Measurements from ENCODE around the gene SPEG. TPM values are rescaled to one million over a fixed set of nuclear protein-coding genes. Genes with fewer than 3 reads are reported as not detected.

The SPEG gene
- total RNA-seq, 1 donor from 2014 or later = 6.5 TPM

DNA sequence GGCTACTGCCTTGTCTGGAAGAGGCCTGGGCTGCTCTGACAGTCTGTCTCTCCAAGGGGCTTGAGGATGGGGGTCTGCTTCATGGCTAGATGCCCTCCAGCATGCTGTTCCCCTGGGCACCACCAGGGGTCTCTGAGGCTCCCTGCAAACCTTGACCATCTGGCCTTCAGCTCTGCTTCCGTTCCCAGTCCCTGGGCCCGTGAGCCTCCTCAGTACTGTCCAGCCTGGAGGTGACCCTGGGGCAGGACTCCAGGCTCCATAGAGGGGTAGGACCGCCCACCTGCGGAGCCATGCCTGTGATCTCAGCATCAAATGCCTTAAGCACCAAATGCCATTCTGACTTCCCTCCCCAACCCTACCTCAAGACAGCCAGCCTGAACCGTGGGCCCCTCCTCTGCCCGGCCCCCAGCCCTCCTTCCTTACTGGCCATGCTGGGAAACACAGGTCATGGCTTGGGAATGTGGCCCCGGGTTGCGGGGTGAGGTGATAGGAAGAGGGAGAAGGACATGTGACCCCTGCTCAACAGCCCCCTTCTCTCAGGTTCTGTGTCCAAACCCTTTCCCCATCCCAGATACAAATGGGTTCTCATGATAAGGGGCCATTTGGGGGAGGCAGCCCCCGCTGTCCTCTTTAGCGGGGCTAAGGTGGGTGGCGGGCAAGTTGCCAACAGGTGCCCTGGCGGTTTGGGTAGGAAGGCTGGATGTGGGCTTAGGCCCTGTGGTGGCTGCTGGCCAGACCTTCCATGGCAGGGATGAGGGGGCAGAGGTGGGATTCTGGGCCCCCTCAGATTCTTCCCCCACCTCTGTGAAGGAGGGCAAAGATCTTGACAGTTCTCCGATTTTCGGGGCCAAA lies 25.0 kb downstream of the SPEG start:
- TF ChIP-seq, protein P1, sequence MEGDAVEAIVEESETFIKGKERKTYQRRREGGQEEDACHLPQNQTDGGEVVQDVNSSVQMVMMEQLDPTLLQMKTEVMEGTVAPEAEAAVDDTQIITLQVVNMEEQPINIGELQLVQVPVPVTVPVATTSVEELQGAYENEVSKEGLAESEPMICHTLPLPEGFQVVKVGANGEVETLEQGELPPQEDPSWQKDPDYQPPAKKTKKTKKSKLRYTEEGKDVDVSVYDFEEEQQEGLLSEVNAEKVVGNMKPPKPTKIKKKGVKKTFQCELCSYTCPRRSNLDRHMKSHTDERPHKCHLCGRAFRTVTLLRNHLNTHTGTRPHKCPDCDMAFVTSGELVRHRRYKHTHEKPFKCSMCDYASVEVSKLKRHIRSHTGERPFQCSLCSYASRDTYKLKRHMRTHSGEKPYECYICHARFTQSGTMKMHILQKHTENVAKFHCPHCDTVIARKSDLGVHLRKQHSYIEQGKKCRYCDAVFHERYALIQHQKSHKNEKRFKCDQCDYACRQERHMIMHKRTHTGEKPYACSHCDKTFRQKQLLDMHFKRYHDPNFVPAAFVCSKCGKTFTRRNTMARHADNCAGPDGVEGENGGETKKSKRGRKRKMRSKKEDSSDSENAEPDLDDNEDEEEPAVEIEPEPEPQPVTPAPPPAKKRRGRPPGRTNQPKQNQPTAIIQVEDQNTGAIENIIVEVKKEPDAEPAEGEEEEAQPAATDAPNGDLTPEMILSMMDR (IDR thresholded peaks at IDR 0.05) = peak; percentile 87
- no peaks in the 10 kb centered on the region for H3K36me3 ChIP-seq
- intact Hi-C loops (cut with DNase I) = no loop called here
- peaks cover 17% of the 10 kb centered on the region for H3K27me3 ChIP-seq (ENCODE audit: low read depth)
- H3K27ac ChIP-seq = no peak overlapping the region
- no peaks in the 10 kb centered on the region for H3K9me3 ChIP-seq
- no peak overlapping the region for H3K4me3 ChIP-seq
- peaks cover 4% of the 10 kb centered on the region for H3K4me1 ChIP-seq
- ATAC-seq = peak; percentile 65 to 78
- peak; percentile 63 for DNase-seq

DNA sequence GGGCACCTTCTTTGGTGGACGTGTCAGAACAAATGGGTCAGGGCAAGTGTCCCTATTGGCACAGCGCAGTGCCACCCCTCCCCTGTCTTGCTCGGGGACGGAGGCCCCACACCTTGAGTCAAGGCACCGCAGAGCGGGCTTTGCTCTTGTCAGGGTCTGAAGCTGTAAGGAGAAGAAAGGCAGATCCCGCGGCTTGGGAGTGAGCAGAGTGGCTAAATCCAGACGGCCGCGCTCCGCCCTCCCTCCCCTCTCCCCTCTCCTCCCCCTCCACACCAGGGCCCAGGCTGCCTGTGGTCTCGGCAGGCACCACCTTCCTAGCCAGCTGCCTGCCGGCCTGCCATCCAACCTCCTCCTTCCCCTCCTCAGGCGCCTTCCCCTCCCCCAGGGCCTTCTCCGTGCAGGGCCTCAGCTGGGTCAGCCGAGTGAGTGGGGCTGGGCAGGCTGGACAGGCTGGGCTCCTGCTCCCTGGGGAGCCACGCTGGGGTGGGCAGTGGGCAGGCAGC lies 25.8 kb downstream of the SPEG start:
- Histone ChIP-seq H3K27me3 (ENCODE audit: low read depth) (peaks cover 17% of the 10 kb centered on the region), H3K27ac (no peak overlapping the region)

DNA sequence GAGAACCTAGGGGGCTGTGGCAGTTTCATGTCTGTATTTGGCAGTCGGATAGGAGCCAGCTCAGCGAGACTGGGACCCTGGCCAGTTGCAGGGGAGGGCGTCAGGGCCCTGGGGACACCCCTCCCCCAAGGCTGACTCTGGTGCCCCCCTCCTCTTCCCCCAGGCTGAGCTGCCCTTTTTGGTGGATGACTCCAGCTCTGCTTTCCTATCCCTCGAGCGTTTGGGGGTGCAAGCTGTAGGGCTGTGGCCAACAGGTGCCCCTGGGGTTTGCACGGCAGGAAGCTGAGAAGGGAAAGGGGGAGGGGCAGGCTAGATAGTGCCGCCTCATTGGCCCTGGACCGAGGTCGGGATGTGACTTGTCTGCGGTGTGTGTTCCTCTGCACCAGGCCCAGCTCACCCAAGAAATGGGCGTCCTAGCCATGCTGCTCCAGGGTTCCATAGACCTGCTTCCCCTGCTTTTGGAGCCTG lies 26.4 kb downstream of the SPEG start:
- no peak overlapping the region for H3K4me3 ChIP-seq
- no peaks in the 10 kb centered on the region for H3K36me3 ChIP-seq
- intact Hi-C loops (cut with DNase I) = no loop called here
- H3K27me3 ChIP-seq (ENCODE audit: low read depth) = peaks cover 17% of the 10 kb centered on the region
- DNase-seq = no peak
- ATAC-seq = no peak
- no peak overlapping the region for H3K27ac ChIP-seq
- no peaks in the 10 kb centered on the region for H3K9me3 ChIP-seq
- TF ChIP-seq, protein P1 (IDR thresholded peaks at IDR 0.05) = no peak
- H3K4me1 ChIP-seq = peaks cover 4% of the 10 kb centered on the region

More for the DNA sequence above, 25.8 kb downstream of the SPEG start:
- DNase-seq = no peak
- peak in 1 of 2 donors; percentile 10 for ATAC-seq
- H3K4me3 ChIP-seq = no peak overlapping the region
- H3K4me1 ChIP-seq = peaks cover 4% of the 10 kb centered on the region
- no peaks in the 10 kb centered on the region for H3K36me3 ChIP-seq
- H3K9me3 ChIP-seq = no peaks in the 10 kb centered on the region
- intact Hi-C loops (cut with DNase I) = no loop called here
- TF ChIP-seq, protein P1 (IDR thresholded peaks at IDR 0.05) = no peak

DNA sequence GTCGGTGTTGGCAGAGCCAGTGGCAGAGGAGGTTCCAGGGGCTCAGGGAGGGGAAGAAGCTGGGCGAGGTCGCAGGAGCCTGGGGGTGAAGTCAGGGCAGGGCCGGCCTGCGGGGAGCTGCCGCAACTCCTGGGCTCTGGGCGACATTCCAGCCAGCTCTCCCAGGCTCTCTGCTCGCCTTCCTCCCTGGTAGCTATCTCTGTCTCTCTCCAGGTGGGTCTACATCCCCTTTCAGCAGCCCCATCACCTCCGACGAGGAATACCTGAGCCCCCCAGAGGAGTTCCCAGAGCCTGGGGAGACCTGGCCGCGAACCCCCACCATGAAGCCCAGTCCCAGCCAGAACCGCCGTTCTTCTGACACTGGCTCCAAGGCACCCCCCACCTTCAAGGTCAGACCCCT lies 27.0 kb downstream of the SPEG start:
- Histone ChIP-seq H3K9me3 (no peaks in the 10 kb centered on the region), H3K4me3 (no peak overlapping the region), H3K4me1 (peaks cover 4% of the 10 kb centered on the region), H3K36me3 (no peaks in the 10 kb centered on the region), H3K27ac (no peak overlapping the region), H3K27me3 (ENCODE audit: low read depth) (peaks cover 17% of the 10 kb centered on the region)
- no peak for ATAC-seq
- no peak for DNase-seq
- TF ChIP-seq, protein P1 (IDR thresholded peaks at IDR 0.05) = no peak
- intact Hi-C loops (cut with DNase I) = no loop called here

DNA sequence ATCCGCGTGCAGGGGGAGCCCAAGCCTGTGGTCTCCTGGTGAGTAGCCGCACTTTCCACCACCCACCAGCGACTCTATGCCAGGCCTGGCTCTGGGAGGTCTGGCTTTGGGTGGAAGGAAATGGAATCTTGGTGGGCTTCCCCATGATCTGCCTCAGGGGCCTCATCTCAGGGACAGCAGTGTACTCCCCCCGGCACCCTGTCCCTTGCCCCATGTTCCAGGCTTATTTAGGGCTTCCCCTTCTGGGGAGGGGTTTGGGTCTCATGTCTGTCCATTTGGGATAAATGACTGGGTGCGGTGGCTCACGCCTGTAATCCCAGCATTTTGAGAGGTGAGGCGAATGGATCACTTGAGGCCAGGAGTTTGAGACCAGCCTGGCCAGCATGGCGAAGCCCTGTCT lies 27.7 kb downstream of the SPEG start:
- H3K27ac ChIP-seq = no peak overlapping the region
- no peak for ATAC-seq

More for the DNA sequence above, 27.7 kb downstream of the SPEG start:
- Histone ChIP-seq H3K36me3 (no peaks in the 10 kb centered on the region), H3K4me1 (peaks cover 4% of the 10 kb centered on the region), H3K4me3 (no peak overlapping the region), H3K9me3 (no peaks in the 10 kb centered on the region), H3K27me3 (ENCODE audit: low read depth) (peaks cover 17% of the 10 kb centered on the region)
- no peak for DNase-seq
- TF ChIP-seq, protein P1 (IDR thresholded peaks at IDR 0.05) = no peak
- intact Hi-C loops (cut with DNase I) = no loop called here
